Measurements from ENCODE around the gene C2orf49. TPM values are rescaled to one million over a fixed set of nuclear protein-coding genes. Genes with fewer than 3 reads are reported as not detected.

The C2orf49 gene
- total and polyA plus RNA-seq, 9 of the 15 experiments (the other 6 are each of a cell fraction or from before 2014, with no cell fraction given): 17.9 to 38.2 (median 25.6) TPM

DNA sequence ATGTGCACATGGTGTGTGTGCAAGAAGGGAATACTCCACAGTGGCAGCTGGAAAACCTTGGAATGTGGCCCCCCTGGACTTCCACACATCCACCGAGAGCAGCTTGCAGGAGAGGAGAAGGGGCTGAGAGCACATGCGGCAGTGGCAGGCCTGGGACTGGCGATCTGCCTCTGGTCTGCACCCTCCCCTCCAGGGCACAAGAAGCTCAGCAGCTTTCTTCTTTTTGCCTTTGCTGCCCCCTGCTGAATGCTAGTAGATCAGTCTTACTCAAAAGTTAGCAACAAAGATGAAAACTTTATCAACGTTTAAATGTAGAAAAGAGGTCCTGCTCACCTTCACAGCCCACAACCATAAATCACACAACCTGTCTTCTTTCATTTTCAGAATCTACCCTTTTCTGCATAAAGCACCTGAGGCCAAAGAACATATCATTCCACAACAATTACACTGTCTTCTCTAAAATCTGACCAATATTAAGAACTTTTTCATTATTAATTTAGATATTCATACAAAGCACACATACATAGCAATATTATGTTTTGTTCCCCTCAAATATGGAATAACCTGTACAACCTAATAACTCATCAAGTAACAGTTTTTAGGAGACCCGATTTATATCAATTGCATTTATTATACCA is 42.4 kb upstream of the C2orf49 start (continued):
- TF ChIP-seq, protein P1, sequence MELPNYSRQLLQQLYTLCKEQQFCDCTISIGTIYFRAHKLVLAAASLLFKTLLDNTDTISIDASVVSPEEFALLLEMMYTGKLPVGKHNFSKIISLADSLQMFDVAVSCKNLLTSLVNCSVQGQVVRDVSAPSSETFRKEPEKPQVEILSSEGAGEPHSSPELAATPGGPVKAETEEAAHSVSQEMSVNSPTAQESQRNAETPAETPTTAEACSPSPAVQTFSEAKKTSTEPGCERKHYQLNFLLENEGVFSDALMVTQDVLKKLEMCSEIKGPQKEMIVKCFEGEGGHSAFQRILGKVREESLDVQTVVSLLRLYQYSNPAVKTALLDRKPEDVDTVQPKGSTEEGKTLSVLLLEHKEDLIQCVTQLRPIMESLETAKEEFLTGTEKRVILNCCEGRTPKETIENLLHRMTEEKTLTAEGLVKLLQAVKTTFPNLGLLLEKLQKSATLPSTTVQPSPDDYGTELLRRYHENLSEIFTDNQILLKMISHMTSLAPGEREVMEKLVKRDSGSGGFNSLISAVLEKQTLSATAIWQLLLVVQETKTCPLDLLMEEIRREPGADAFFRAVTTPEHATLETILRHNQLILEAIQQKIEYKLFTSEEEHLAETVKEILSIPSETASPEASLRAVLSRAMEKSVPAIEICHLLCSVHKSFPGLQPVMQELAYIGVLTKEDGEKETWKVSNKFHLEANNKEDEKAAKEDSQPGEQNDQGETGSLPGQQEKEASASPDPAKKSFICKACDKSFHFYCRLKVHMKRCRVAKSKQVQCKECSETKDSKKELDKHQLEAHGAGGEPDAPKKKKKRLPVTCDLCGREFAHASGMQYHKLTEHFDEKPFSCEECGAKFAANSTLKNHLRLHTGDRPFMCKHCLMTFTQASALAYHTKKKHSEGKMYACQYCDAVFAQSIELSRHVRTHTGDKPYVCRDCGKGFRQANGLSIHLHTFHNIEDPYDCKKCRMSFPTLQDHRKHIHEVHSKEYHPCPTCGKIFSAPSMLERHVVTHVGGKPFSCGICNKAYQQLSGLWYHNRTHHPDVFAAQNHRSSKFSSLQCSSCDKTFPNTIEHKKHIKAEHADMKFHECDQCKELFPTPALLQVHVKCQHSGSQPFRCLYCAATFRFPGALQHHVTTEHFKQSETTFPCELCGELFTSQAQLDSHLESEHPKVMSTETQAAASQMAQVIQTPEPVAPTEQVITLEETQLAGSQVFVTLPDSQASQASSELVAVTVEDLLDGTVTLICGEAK (IDR thresholded peaks at IDR 0.05): peak; percentile 84
- TF ChIP-seq, protein P1 (CRISPR knock-in tag; IDR thresholded peaks at IDR 0.05): peak; percentile 57; the same call in 1 of the 2 replicates
- TF ChIP-seq NCOA1 (IDR thresholded peaks at IDR 0.05; ENCODE audit: low read depth): no peak
- TF ChIP-seq ZNF311 (CRISPR knock-in tag; IDR thresholded peaks at IDR 0.05): no peak
- TF ChIP-seq, protein P2, sequence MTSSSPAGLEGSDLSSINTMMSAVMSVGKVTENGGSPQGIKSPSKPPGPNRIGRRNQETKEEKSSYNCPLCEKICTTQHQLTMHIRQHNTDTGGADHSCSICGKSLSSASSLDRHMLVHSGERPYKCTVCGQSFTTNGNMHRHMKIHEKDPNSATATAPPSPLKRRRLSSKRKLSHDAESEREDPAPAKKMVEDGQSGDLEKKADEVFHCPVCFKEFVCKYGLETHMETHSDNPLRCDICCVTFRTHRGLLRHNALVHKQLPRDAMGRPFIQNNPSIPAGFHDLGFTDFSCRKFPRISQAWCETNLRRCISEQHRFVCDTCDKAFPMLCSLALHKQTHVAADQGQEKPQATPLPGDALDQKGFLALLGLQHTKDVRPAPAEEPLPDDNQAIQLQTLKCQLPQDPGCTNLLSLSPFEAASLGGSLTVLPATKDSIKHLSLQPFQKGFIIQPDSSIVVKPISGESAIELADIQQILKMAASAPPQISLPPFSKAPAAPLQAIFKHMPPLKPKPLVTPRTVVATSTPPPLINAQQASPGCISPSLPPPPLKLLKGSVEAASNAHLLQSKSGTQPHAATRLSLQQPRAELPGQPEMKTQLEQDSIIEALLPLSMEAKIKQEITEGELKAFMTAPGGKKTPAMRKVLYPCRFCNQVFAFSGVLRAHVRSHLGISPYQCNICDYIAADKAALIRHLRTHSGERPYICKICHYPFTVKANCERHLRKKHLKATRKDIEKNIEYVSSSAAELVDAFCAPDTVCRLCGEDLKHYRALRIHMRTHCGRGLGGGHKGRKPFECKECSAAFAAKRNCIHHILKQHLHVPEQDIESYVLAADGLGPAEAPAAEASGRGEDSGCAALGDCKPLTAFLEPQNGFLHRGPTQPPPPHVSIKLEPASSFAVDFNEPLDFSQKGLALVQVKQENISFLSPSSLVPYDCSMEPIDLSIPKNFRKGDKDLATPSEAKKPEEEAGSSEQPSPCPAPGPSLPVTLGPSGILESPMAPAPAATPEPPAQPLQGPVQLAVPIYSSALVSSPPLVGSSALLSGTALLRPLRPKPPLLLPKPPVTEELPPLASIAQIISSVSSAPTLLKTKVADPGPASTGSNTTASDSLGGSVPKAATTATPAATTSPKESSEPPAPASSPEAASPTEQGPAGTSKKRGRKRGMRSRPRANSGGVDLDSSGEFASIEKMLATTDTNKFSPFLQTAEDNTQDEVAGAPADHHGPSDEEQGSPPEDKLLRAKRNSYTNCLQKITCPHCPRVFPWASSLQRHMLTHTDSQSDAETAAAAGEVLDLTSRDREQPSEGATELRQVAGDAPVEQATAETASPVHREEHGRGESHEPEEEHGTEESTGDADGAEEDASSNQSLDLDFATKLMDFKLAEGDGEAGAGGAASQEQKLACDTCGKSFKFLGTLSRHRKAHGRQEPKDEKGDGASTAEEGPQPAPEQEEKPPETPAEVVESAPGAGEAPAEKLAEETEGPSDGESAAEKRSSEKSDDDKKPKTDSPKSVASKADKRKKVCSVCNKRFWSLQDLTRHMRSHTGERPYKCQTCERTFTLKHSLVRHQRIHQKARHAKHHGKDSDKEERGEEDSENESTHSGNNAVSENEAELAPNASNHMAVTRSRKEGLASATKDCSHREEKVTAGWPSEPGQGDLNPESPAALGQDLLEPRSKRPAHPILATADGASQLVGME (CRISPR knock-in tag; IDR thresholded peaks at IDR 0.05): no peak
- no peak for TF ChIP-seq NONO (IDR thresholded peaks at IDR 0.05; ENCODE audit: low read depth in 2 of 2, low read length in 1 of 2)
- TF ChIP-seq PHB2 (IDR thresholded peaks at IDR 0.05; ENCODE audit: low read depth): no peak
- TF ChIP-seq, protein P3, sequence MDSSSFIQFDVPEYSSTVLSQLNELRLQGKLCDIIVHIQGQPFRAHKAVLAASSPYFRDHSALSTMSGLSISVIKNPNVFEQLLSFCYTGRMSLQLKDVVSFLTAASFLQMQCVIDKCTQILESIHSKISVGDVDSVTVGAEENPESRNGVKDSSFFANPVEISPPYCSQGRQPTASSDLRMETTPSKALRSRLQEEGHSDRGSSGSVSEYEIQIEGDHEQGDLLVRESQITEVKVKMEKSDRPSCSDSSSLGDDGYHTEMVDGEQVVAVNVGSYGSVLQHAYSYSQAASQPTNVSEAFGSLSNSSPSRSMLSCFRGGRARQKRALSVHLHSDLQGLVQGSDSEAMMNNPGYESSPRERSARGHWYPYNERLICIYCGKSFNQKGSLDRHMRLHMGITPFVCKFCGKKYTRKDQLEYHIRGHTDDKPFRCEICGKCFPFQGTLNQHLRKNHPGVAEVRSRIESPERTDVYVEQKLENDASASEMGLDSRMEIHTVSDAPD (CRISPR knock-in tag; IDR thresholded peaks at IDR 0.05): no peak

Measured in K562 (cell line).